Hepatocyte (in vitro differentiated cells): Measurements from ENCODE around the gene PRKCZ. TPM values are rescaled to one million over a fixed set of nuclear protein-coding genes. Genes with fewer than 3 reads are reported as not detected.

Experiments
- DNase-seq: peaks from one replicate; pipeline ENCODE4 v3.0.0-alpha.2; 2016; ENCODE audit warnings: low spot score
- H2AFZ ChIP-seq: fragments of 200-600 bp; sonication (generic); 2 replicates; pipeline ENCODE4 v1.6.0; 2016; ENCODE audit warnings: antibody characterized with exemption, mild to moderate bottlenecking
- H3K27ac ChIP-seq: fragments of 200-600 bp; sonication (generic); 2 replicates; pipeline ENCODE4 v1.5.1; 2016; ENCODE audit warnings: mild to moderate bottlenecking
- H3K27me3 ChIP-seq: fragments of 200-600 bp; sonication (generic); 2 replicates; pipeline ENCODE4 v1.6.1; 2016
- H3K36me3 ChIP-seq: fragments of 200-600 bp; sonication (generic); replicated peaks from 2 replicates; pipeline ENCODE4 v1.5.1; 2016; ENCODE audit warnings: low read depth; ENCODE audit not compliant: insufficient read depth
- H3K4me1 ChIP-seq: fragments of 200-600 bp; sonication (generic); 2 replicates; pipeline ENCODE4 v1.5.1; 2016; ENCODE audit warnings: mild to moderate bottlenecking, moderate library complexity; ENCODE audit not compliant: insufficient read depth
- H3K4me2 ChIP-seq: fragments of 200-600 bp; sonication (generic); 2 replicates; pipeline ENCODE4 v1.6.0; 2016
- H3K4me3 ChIP-seq: fragments of 200-600 bp; sonication (generic); 2 replicates; pipeline ENCODE4 v1.5.1; 2016; ENCODE audit warnings: mild to moderate bottlenecking
- H3K79me2 ChIP-seq: fragments of 200-600 bp; sonication (generic); 2 replicates; pipeline ENCODE4 v1.6.0; 2017; ENCODE audit warnings: mild to moderate bottlenecking
- H3K9me2 ChIP-seq: fragments of 200-600 bp; sonication (generic); replicated peaks from 2 replicates; pipeline ENCODE4 v1.6.0; 2017; ENCODE audit warnings: mild to moderate bottlenecking; ENCODE audit not compliant: insufficient read depth
- H3K9me3 ChIP-seq: fragments of 200-600 bp; sonication (generic); 2 replicates; pipeline ENCODE4 v1.5.1; 2016; ENCODE audit warnings: low read depth, mild to moderate bottlenecking
- H4K20me1 ChIP-seq: fragments of 200-600 bp; sonication (generic); 2 replicates; pipeline ENCODE4 v1.6.0; 2016; ENCODE audit warnings: mild to moderate bottlenecking; ENCODE audit not compliant: insufficient read depth, poor library complexity, severe bottlenecking
- CTCF ChIP-seq: fragments of 200-600 bp; sonication (generic); IDR thresholded peaks from 2 replicates; pipeline ENCODE4 v1.5.1; 2016; ENCODE audit warnings: antibody characterized with exemption, mild to moderate bottlenecking; ENCODE audit not compliant: poor library complexity
- EZH2 ChIP-seq: fragments of 200-600 bp; sonication (generic); IDR thresholded peaks from 2 replicates; pipeline ENCODE4 v1.6.1; 2016; ENCODE audit warnings: antibody characterized with exemption, mild to moderate bottlenecking, borderline replicate concordance
- EZH2phosphoT487 ChIP-seq: fragments of 200-600 bp; sonication (generic); IDR thresholded peaks from one replicate; pipeline ENCODE4 v1.6.1; 2018; ENCODE audit warnings: antibody characterized with exemption, mild to moderate bottlenecking, low read depth, moderate library complexity; ENCODE audit not compliant: unreplicated experiment, severe bottlenecking
- WGBS: methylation state at CpG from one replicate; pipeline ENCODE4 v1.1.6; 2016; ENCODE audit warnings: low lambda C conversion rate; ENCODE audit errors: missing lambda C conversion rate; 5-methylcytosine and 5-hydroxymethylcytosine counted together
- polyA plus RNA-seq: library from polyadenylated mRNA; unstranded; fragments of >200 nt; fragmentation: Nextera tagmentation; extraction: Ambion mirVana; gene quantifications from 2 replicates; pipeline ENCODE4 v1.2.1, GENCODE V29; 2016
- total RNA-seq: library from RNA; depleted of rRNA; stranded (reverse); fragments of >200 nt; gene quantifications from 2 replicates; pipeline ENCODE4 v1.2.3, GENCODE V29; 2014

Gene PRKCZ
- total and polyA plus RNA-seq, 2 experiments from 2014 or later: 41.0 to 52.3 TPM

- H3K4me2 ChIP-seq: no peak overlapping the region
- H3K27ac ChIP-seq: no peak overlapping the region
- no peak for TF ChIP-seq EZH2phosphoT487
- TF ChIP-seq CTCF: no peak
- TF ChIP-seq EZH2: no peak
- H4K20me1 ChIP-seq: no peaks in the 10 kb centered on the region
- 84% methylated on average over 12 of the region's 14 CpGs for WGBS
- H3K4me1 ChIP-seq: no peaks in the 10 kb centered on the region
- H3K9me2 ChIP-seq: no peaks in the 10 kb centered on the region
- H2AFZ ChIP-seq: no peak overlapping the region
- H3K79me2 ChIP-seq: no peaks in the 10 kb centered on the region
- H3K4me3 ChIP-seq: no peak overlapping the region
- no peak for DNase-seq
- no peaks in the 10 kb centered on the region for H3K27me3 ChIP-seq
- no peaks in the 10 kb centered on the region for H3K9me3 ChIP-seq
- H3K36me3 ChIP-seq: no peaks in the 10 kb centered on the region
Measured at GRCh38 chr1:2166254-2166653, 116.0 kb downstream of the PRKCZ start.

GRCh38 chr1:2166695-2167094 is 116.5 kb downstream of the PRKCZ start:
- DNase-seq: no peak
- 97% methylated on average over 9 of the region's 10 CpGs for WGBS
- H3K9me3 ChIP-seq: no peaks in the 10 kb centered on the region

GRCh38 chr1:2168090-2168489 is 117.9 kb downstream of the PRKCZ start:
- Histone ChIP-seq H3K27me3 (no peaks in the 10 kb centered on the region), H3K9me2 (no peaks in the 10 kb centered on the region), H3K4me1 (no peaks in the 10 kb centered on the region), H2AFZ (no peak overlapping the region), H3K4me2 (no peak overlapping the region), H3K27ac (no peak overlapping the region), H3K79me2 (no peaks in the 10 kb centered on the region), H3K4me3 (no peak overlapping the region), H3K9me3 (no peaks in the 10 kb centered on the region), H4K20me1 (no peaks in the 10 kb centered on the region), H3K36me3 (no peaks in the 10 kb centered on the region)
- 95% methylated on average over 13 of the region's 13 CpGs for WGBS
- DNase-seq: no peak
- TF ChIP-seq EZH2: no peak
- no peak for TF ChIP-seq EZH2phosphoT487
- no peak for TF ChIP-seq CTCF

More at GRCh38 chr1:2166695-2167094, 116.5 kb downstream of the PRKCZ start:
- no peaks in the 10 kb centered on the region for H4K20me1 ChIP-seq
- H3K4me3 ChIP-seq: no peak overlapping the region
- no peaks in the 10 kb centered on the region for H3K4me1 ChIP-seq
- no peaks in the 10 kb centered on the region for H3K36me3 ChIP-seq
- H3K27ac ChIP-seq: no peak overlapping the region
- no peak overlapping the region for H3K4me2 ChIP-seq
- H2AFZ ChIP-seq: no peak overlapping the region
- TF ChIP-seq EZH2phosphoT487 (no peak), EZH2 (no peak), CTCF (no peak)
- no peaks in the 10 kb centered on the region for H3K27me3 ChIP-seq
- H3K9me2 ChIP-seq: no peaks in the 10 kb centered on the region
- H3K79me2 ChIP-seq: no peaks in the 10 kb centered on the region

GRCh38 chr1:2168535-2168934 is 118.3 kb downstream of the PRKCZ start:
- Histone ChIP-seq H3K79me2 (no peaks in the 10 kb centered on the region), H3K4me1 (no peaks in the 10 kb centered on the region), H3K36me3 (no peaks in the 10 kb centered on the region), H3K4me2 (no peak overlapping the region), H3K27me3 (no peaks in the 10 kb centered on the region), H3K27ac (no peak overlapping the region), H3K9me2 (no peaks in the 10 kb centered on the region), H4K20me1 (no peaks in the 10 kb centered on the region), H3K9me3 (no peaks in the 10 kb centered on the region), H2AFZ (no peak overlapping the region), H3K4me3 (no peak overlapping the region)
- no peak for DNase-seq
- 92% methylated on average over 12 of the region's 12 CpGs for WGBS
- TF ChIP-seq CTCF (no peak), EZH2phosphoT487 (no peak), EZH2 (no peak)
